ENCODE measurements around the gene SLC25A29.
"Not testable (repeated sequence)": the region's sequence is repeated elsewhere in the genome, so short reads cannot be mapped to it uniquely, and the experiment has no call there.

The SLC25A29 gene

GRCh38 chr14:100309028-100309737, 2.9 kb upstream of the SLC25A29 start:
- DNase-seq: no peak

DNA sequence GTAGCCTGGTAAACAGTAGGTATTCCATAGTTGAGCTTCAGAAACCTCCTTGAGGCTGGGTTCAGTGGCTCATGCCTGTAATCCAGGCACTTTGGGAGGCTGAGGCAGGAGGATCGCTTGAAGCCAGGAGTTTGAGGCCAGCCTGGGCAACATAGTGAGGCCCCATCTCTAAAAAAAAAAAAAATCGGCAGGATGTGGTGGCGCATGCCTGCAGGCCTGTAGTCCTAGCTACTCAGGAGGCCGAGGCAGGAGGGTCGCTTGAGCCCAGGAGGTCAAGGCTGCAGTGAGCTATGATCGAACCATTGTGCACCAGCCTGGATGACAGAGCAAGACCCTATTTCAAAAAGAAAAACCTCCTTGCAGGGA, 2.2 kb upstream of the SLC25A29 start:
- DNase-seq: not testable (repeated sequence)

GRCh38 chr14:100307766-100308426, 1.7 kb upstream of the SLC25A29 start:
- DNase-seq: no peak

- no peak for DNase-seq
Observed at GRCh38 chr14:100306998-100307765, 938 bp upstream of the SLC25A29 start.

- DNase-seq: no peak
Observed at GRCh38 chr14:100305324-100306100, 732 bp downstream of the SLC25A29 start.

DNA sequence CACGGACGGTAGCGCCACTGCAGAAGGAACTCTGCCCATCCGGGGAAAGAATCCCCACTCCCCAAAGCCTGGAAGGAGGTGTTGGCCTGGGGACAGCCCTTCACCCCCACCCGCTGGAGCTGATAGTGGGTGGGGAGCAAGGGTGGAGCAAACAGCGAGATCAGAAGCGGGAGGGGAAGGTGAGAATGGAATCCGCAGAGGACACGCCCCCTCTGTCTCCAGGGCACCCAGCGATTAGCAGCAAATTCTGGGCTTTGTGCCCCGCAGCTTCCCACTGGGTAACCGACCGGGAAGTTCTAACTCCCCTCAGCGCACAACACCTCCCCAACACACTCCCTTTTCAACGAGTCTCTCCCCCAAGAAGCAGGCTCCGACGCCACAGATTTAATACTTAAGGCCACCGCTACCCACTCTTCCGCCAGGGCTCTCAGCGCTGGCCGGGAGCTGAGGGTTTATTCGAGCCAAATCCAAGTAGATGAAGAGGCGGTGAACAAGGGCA, 1.4 kb downstream of the SLC25A29 start:
- DNase-seq: peak; percentile 60

GRCh38 chr14:100303925-100304324, 2.3 kb downstream of the SLC25A29 start:
- DNase-seq: no peak

DNA sequence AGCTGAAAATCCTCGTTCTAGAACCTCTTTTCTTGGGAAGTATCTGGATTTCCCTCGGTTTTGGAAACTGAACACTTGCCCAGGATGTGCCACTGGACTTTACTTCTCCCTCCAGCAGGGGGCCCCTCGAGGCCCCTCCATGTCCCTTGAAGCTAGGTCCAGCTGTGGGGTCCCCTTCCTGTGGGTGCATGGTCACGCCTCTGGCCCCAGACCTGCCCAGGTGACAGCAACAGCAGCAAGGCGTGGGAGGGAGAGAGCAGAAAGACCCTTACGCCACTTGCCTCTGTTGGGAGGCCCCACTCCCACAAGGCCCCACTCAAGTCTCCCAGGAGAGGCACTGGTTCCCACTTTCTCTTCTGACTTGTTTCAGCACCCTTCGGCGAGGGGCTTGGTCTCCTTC, 3.1 kb downstream of the SLC25A29 start:
- no peak for DNase-seq

- DNase-seq: no peak
Observed at GRCh38 chr14:100302616-100303015, 3.6 kb downstream of the SLC25A29 start.

DNA sequence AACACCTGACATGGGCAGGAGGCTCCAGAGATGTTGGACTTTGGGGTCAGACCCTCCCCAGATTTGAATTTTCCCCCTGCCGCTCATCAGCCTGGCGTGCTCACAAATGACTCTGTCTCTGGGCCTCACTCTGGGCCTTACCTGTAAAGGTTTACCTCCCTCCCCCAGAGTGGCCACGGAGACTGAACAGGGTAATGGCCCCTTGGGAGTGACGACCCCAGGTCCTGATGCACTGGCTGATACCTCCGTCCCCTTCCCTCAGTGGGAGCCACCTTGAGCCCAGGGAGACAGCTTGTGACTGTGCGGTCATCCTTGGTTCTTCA, 7.0 kb downstream of the SLC25A29 start:
- no peak for DNase-seq

GRCh38 chr14:100298551-100299237, 7.5 kb downstream of the SLC25A29 start:
- DNase-seq: no peak

DNA sequence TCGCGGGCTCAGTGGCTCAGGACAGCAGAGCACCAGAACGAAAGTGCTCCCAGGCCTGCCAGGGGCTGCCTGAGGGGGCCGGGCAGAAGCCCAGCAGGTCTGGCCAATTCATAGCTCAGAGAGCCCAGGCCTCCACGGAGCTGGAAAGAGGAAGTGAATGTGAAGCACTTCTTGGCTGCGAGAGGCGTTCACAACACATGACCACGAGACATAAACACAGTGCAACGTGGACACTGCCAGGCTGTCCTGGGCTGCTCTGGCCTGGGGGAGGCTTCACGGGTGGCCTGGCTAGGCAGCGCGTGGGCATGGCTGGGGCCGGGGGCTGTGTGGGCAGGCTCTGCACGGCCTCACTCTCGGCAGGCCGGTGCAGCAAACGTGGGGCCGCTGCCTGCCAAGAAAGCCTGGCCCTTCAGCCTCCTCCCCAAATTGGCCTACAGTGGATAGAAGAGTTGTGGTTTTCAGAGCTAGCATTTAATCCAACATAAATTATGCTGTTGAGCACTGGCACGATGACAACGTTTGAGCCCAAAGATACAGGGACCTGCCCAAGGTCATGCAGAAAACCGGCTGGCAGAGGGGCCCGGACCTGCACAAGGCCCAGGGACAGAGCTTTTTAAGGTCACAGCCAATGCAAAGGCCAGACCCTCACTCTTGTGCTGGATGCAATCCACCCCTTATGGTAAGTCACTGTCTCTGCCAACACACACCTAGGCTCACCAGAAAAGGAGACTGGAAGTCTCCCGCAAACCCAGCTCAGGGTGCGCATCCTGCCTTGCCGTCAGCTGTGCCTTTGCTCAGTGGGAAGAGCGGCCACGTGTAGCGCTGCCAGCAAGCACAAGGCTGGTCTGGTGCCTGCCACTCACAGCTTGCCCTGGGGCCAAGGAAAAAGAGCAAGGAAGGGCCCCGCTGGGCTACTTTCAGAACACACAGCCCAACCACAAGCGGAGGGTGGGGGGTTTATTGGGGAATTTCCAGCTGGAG, 8.6 kb downstream of the SLC25A29 start:
- no peak for DNase-seq

DNA sequence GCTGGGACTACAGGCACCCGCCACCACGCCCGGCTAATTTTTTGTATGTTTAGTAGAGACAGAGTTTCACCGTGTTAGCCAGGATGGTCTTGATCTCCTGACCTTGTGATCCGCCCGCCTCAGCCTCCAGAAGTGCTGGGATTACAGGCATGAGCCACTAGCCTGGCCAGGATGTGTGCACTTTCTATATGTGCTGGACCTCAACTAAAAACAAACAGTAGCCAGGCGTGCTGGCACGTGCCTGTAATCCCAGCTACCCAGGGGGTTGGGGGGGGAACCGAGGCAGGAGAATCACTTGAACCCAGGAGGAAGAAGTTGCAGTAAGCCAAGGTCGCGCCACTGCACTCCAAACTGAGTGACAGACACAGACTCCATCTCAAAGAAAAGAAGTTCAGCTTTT, 9.5 kb downstream of the SLC25A29 start:
- not testable (repeated sequence) for DNase-seq

GRCh38 chr14:100296106-100296651, 10.1 kb downstream of the SLC25A29 start:
- DNase-seq: no peak

GRCh38 chr14:100295376-100296105, 10.7 kb downstream of the SLC25A29 start:
- DNase-seq: no peak

- DNase-seq: no peak
Observed at GRCh38 chr14:100294963-100295330, 11.3 kb downstream of the SLC25A29 start.

GRCh38 chr14:100294213-100294962, 11.9 kb downstream of the SLC25A29 start:
- DNase-seq: no peak

DNA sequence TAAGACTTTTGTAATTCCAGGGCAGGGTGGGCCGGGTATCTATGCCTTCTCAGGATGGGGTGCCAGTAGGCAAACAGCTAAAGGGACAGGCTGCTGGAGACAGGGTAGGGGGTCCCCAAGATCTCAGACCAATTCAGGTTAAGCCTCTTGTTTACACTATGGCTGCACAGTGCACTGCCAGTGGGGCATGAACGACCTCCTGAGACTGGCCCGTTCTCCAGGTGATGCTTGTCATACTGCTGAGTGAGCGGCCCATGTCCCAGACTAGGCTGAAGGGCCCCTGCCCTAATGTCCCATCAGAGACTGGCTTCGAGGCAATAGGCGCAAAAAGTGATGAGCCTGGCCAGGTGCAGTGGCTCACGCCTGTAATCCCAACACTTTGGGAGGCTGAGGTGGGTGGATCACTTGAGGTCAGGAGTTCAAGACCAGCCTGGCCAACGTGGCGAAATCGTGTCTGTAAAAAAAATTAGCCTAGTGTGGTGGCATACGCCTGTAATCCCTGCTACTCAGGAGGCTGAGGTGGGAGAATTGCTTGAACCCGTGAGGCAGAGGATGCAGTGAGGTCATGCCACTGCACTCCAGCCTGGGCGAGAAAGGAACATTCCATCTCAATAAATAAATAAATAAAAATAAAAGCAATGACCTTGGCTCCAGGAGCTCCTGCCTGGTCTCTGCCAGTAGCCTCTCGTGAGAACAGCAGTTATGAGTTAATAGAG, 12.6 kb downstream of the SLC25A29 start:
- DNase-seq: no peak
